GM10847 (cell line): Measurements from ENCODE around the gene ASPA.

Source experiments
- POLR2A ChIP-seq: IDR thresholded peaks from 2 replicates; pipeline ENCODE4 v1.6.1; 2011; ENCODE audit not compliant: insufficient read length; ENCODE audit errors: extremely low read depth

Gene ASPA

DNA sequence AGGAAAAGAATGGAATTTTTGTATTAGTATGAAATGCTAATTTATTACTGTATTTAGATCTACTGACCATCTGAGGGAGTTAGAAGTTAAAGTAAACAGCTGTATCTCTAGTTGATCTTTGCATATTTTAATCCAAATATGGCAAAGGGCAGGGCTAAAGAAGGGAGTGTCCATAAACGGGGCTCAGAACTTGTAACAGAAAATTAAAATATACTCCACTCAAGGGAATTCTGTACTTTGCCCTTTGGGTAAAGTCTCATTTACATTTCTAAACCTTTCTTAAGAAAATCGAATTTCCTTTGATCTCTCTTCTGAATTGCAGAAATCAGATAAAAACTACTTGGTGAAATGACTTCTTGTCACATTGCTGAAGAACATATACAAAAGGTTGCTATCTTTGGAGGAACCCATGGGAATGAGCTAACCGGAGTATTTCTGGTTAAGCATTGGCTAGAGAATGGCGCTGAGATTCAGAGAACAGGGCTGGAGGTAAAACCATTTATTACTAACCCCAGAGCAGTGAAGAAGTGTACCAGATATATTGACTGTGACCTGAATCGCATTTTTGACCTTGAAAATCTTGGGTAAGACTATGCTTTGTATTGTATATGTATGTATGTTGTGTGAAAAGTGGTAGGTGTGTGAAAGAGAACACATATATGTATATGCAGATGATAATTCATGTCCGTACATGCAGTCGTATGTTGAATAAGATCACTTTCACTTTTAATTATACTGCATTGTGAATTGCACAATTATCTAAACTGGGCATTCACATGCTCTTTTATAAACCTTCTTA is at the start of gene ASPA:
Gene ASPA, plus strand, starts transcription at position 186 of the 799 bp plus-strand sequence. Its CDS starts 163 bp downstream, at position 349.
- TF ChIP-seq POLR2A = no peak

DNA sequence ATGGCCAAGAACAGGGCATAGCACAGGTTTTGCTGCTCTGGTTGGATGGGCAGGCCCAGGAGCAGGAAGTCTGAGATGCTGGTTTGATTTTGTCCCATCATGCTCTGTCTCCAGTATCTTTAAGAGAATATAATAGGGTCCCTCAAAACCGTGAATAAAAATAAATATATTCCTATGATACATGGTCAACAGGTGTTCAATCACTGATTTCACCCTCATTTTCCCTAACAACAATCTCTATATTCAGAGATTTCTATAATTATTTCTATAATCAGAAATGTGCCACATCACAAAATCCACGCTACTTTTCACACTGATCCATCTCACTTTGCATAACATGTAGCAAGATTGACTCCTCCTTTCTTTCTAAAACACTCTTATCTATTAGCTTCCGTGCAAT is 42.1 kb upstream of the ASPA start, which contains the start of gene OR1E2:
Gene OR1E2, minus strand, starts transcription at position 101 of the 400 bp plus-strand sequence. Its CDS starts 0 bp downstream, at position 101.
- no peak for TF ChIP-seq POLR2A

DNA sequence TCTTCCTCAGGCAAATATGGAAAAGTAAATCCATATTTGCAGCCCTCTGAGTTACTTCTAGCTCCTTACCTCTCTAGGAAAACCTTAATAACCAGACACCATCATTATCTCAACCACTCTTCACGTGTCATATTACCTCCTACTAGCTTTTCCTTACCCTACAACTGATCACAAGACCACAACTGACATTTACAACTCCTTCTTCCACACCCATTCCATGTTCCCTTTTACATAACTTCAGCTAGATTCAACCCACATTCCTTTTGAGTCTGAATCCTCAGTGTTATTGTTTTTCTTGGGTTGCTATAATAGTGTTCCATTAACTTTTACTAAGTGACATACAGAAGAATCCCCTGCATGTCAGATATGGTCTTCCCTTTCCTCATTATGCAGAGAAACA is 37.4 kb upstream of the ASPA start:
- TF ChIP-seq POLR2A = no peak

DNA sequence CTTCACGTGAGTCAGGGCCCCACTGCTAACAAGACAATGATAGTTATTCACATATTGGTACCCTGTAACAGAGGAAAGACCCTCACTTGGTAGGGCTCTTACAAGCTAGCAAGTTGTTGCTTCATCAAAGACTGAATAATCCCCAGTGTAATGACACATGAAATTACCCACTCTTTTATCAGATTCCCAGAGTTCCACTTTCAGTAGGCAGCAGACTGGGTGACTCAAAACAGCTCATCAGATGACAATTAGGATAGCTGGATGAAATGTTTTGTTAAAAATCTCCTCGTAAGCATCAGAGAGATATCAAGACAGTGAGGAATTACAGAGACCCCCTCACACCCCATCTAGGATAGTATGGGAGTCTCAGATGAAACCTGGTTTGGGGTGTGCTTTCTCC is 35.3 kb upstream of the ASPA start:
- TF ChIP-seq POLR2A = no peak

DNA sequence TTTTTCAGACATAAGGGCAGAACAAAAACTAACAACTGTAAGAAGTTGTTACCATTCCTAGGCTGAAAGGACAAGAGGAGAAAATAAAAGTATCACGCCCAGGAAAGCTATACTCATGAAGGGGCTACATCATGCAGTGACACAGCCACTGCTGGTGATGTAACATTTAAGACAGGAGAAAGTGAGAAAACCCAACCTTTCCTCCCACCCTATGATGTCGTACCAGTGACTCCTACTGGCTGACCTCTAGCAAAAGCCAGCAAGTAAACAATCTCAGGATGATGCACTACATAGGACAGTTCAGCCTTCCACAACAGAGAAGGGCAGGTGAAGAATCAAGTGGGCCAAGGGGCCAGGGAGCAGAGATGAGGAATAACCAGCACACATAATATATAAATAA is 28.2 kb upstream of the ASPA start:
- no peak for TF ChIP-seq POLR2A

DNA sequence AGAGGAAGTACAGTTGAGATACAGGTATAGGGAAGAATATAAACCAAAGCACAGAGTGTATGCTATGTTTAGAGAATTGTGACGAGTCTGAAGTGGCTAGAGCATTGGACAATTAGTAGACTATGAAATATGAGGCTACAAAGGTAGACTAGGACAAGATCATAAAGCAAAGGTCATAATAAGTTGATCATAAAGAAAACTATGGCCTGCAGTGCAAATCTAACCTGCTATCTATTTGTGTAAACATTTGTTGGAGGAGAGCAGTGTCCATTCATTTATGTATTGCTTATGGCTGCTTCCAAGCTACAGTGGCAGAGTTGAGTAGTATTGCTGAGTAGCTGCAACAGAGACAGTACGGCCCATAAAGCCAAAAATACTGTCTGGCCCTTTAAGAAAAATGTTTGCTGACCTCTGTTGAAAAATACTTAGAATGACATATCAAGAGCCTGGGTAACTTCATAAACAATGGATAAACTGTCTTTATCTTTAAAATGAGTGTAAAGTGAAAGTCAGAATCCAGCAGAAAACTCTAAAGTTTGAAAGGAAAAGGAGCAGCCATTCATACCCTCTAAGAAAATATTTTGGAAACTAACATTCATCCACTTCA is 27.6 kb upstream of the ASPA start:
- no peak for TF ChIP-seq POLR2A

DNA sequence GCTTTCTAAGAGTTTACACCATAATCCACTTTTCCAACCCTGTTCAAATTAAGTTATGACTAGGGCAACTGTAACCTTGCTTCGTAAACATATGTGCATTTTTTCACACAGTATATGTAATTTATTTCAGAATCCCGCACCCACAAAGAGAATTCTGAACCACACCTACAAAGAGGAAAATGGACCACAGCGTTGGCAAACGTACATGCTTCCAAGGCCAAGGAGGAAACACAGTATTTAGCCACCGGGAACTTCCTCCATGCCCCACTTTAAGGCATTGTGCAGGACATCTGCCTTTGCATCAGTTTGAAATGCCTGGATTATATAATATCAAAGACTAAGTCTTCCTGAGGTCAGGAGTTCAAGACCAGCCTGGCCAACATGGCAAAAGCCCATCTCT is 6.3 kb upstream of the ASPA start:
- TF ChIP-seq POLR2A = no peak

DNA sequence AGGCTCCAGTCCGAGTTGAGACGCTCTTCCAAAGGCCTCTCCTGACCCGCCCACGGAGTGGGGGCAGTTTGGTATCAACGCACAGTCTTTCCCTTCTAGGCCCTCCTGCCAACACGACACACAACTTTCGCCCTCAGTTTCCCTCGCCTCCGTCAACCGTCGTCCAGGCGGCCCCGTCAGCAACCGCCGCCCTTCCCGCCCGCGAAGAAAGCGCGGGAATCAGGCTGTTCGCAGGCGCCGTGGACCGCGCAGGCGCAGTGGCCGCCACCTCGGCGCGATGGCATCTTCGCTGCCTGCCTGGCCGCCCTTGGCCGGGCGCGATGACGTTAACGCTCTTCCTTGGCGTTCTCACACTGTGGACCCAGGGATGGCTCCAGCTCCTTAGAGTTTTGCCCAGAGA is 4.2 kb upstream of the ASPA start, which contains the start of gene SPATA22:
Gene SPATA22, minus strand, starts transcription at position 221 of the 400 bp plus-strand sequence. CDS start 2,494 bp downstream, outside the sequence.
- no peak for TF ChIP-seq POLR2A

DNA sequence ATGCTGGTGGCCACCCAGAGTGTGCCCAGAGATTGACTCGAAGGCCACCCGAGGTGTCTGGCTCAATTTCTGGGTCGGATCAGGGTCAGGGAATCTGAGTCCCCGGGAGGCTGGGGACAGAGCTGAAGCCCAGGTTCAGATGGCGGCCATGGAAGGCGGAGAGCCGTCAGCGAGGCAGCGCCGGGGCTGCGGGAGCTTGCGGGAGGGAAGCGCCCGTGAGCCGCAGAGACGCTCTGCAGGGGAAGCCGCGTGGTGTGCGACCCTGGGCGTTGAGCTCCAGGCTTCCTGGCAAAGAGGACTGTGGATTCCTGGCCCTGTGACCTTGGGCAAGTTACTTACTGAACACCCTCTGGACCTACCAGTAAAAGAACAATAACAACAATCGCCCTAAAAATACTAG is 3.7 kb upstream of the ASPA start:
- TF ChIP-seq POLR2A = no peak

DNA sequence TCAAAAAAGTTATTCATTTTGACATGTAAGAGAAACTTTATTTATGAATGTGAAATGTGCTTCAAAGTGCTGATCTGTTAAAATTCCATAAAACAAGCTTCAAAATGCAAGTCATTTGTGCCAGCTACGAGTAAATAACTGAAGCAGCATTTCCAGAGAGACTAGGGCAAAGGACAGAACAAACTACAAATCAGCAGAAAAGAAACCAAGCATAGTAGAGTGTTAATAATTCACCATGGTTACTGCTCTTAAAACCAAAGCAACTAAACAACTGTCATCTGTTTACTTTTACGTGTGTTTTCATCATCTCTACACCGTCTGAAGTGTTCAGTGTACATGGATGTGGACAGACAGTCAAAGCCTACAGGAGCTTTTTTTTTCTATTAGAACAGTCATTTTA is 1.6 kb upstream of the ASPA start:
- TF ChIP-seq POLR2A = no peak

DNA sequence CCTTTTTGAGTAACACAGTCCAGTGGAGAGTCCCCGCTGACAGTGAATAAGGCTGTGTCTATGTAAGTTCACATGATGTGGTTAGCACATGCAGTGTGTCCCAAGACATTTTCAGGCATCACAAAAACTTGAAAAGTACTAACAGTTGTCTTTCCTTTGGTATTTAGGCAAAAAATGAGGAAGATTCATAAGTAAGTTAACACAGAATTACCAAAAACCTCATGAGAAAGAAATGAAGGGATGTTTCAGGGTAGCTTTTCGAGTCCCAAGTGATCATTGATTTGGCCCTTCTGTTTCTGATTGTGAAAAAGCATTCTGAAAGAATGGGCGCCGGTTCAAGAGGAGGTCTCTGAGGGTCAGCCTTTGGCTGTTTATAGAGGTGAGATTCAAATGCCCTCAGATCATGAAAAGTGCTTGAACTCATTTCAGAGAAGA is 529 bp upstream of the ASPA start:
- no peak for TF ChIP-seq POLR2A

DNA sequence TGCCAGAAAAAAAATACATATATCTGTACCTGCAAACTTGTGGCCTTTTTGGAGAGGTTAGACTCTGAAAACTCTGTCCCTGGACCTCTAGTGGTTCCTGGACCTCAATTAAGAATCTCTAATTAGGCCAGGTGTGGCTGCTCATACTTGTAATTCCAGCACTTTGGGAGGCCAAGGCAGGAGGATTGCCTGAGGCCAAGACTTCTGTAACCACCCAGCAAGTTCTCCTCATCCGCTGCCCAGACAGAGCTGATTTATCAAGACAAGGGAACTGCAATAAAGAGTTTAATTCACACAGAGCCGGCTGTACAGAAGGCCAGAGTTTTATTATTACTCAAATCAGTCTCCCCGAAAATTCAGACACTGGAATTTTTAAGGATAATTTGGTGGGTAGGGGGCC is 4.2 kb downstream of the ASPA start:
- TF ChIP-seq POLR2A = no peak

DNA sequence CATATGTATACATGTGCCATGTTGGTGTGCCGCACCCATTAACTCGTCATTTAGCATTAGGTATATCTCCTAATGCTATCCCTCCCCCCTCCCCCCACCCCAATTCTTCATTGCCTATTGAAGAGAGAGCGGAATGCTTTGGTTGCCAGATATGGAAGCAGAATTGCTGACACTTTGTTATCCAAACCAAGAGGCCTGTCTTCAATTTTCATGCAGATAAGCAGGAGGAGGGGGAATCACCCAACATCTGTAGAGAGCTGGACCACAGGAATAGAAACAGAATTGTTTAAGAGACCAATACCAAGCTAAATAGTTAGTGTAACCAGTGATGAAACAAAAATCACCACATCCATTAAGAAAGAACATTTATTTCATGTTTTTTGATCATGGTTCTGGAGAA is 7.1 kb downstream of the ASPA start:
- TF ChIP-seq POLR2A = no peak

DNA sequence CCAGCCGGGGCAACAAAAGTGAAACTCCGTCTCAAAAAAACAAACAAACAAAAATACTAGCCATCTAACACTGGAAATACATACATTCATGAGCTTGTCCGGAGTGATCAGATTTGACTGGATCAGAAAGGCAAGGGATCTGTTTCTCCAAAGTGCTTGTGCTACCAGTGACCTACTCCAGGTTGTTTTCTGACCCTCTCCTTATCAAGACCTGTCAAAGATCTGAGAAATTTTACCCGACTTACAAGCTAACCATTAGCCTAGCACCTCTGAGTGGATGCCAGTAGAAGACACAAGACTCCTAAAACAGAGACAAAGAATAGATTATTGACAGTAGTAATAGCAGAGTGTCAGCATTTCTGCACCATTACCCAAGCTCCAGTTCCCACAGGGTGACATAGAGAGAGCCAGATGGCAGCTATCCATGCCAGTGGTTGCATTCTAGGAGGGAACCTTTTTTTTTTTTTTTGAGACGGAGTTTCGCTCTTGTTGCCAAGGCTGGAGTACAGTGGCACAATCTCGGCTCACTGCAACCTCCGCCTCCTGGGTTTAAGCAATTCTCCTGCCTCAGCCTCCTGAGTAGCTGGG is 9.8 kb downstream of the ASPA start:
- TF ChIP-seq POLR2A = no peak

DNA sequence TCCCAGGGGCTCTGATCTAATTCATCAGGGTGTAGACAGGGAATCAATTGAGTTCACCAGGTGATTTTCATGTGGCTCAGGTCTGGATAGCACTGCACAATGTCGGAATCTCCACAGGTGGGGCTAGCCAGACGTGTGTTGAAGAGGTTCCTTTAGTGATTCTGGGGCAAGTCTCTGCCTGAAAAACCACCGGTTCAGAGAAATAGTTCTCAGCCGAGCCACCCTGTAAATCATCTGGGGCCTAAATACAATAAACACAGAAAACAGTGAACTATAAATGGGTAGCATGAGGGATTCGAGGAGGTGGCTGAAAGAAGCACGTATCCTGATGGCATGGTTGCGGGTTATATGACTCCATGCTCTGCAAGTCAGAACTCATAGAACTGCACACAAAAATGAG is 21.3 kb downstream of the ASPA start:
- TF ChIP-seq POLR2A = no peak

DNA sequence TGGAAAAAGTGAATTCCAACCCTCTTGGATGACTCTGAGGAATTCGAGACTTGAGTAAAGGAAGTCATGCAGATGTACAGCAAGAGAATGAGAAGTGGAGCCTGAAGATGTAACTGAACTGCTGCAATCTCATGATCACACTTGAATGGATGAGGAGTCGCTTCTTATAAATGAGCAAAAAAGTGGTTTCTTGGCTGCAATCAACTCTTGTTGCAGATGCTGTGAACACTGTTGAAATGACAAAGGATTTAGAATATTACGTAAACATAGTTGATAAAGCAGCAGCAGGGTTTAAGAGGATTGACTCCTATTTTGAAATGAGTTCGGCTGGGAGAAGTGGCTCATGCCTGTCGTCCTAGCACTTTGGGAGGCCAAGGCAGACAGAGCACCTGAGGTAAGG is 25.5 kb downstream of the ASPA start:
- no peak for TF ChIP-seq POLR2A
